HL-60 (cell line): ENCODE measurements around the gene SNRPA1.
A peak's percentile ranks its signal among the peaks of the same experiment; 100 is the strongest.

Experiments
- DNase-seq, 2 experiments: peaks; one replicate each; pipeline ENCODE4 v3.0.0-alpha.2; 2010 to 2020; ENCODE audit warnings: low read depth in 1 of 2, low spot score in 1 of 2
- H3K27ac ChIP-seq: fragments of 250-450 bp; sonication (Bioruptor Pico); replicated peaks from 2 replicates; pipeline ENCODE4 v1.5.1; 2020; ENCODE audit warnings: mild to moderate bottlenecking, moderate library complexity
- H3K27me3 ChIP-seq: fragments of 250-450 bp; sonication (Bioruptor Pico); 2 replicates; pipeline ENCODE4 v1.5.1; 2021; ENCODE audit warnings: mild to moderate bottlenecking, moderate library complexity; ENCODE audit not compliant: insufficient read depth, poor library complexity, severe bottlenecking
- H3K4me3 ChIP-seq: replicated peaks from 2 replicates; pipeline ENCODE4 v1.5.1; 2011; ENCODE audit warnings: mild to moderate bottlenecking, control low read depth, low read length; ENCODE audit not compliant: insufficient read depth
- GABPA ChIP-seq: IDR thresholded peaks from 2 replicates; pipeline ENCODE4 v1.6.1; 2012; ENCODE audit warnings: low read depth
- POLR2AphosphoS5 ChIP-seq: IDR thresholded peaks from 2 replicates; pipeline ENCODE4 v1.6.1; 2012; ENCODE audit warnings: low read depth
- SPI1 ChIP-seq: IDR thresholded peaks from 2 replicates; pipeline ENCODE4 v1.6.1; 2012; ENCODE audit warnings: low read depth, mild to moderate bottlenecking, borderline replicate concordance
- TF ChIP-seq, protein P1 (sequence below): IDR thresholded peaks from 2 replicates; pipeline ENCODE4 v1.6.1; 2012; ENCODE audit warnings: low read depth; ENCODE audit not compliant: insufficient replicate concordance
- TF ChIP-seq, protein P2 (sequence below): IDR thresholded peaks from one replicate; pipeline ENCODE4 v1.5.1; 2011; ENCODE audit warnings: low read length, control low read depth, inconsistent platforms; ENCODE audit not compliant: insufficient read depth

Gene SNRPA1

DNA sequence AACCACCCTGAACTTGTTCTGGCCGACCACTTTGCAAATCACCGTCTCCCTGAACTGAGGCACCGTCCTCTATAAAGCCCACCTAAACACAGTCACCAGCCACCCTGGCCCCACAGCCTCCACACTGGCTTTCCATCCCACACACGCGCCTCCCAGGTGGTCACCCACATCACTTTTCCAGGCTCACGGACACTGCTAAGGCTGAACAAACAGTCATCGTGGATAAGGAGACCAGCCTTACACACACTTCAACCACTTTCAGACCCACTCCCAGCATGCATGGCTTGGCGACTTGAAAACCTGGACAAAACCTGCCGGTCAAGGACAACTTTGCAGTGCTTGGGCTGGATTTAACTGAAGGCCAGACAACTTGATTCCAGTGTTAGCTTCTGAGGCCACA, 51.6 kb downstream of the SNRPA1 start:
- DNase-seq, result no peak
- TF ChIP-seq GABPA (no peak), POLR2AphosphoS5 (0 out of 2 replicates have a peak, but pooled peaks have one; percentile 30)
- Histone ChIP-seq H3K27ac (peak overlapping the region; percentile 83), H3K27me3 (no peaks in the 10 kb centered on the region), H3K4me3 (no peak overlapping the region)

DNA sequence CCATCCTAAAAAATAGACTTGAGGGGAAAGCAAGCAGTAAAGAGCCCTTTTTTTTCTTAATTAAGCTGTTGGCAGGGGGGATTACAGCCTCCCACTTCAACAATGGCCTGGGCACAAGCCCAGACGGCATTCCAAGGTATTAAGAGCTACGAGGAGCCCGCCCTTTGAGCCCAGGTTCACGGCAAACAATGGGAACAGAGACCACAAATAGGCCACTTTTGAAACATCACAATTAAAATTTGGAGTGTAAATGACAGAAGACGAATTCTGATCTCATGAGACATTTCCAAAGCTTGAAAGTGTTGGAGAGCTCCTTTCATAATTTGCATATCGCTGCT, 52.1 kb downstream of the SNRPA1 start:
- H3K27me3 ChIP-seq, result no peaks in the 10 kb centered on the region
- TF ChIP-seq GABPA (no peak), POLR2AphosphoS5 (no peak)
- TF ChIP-seq, protein P1, sequence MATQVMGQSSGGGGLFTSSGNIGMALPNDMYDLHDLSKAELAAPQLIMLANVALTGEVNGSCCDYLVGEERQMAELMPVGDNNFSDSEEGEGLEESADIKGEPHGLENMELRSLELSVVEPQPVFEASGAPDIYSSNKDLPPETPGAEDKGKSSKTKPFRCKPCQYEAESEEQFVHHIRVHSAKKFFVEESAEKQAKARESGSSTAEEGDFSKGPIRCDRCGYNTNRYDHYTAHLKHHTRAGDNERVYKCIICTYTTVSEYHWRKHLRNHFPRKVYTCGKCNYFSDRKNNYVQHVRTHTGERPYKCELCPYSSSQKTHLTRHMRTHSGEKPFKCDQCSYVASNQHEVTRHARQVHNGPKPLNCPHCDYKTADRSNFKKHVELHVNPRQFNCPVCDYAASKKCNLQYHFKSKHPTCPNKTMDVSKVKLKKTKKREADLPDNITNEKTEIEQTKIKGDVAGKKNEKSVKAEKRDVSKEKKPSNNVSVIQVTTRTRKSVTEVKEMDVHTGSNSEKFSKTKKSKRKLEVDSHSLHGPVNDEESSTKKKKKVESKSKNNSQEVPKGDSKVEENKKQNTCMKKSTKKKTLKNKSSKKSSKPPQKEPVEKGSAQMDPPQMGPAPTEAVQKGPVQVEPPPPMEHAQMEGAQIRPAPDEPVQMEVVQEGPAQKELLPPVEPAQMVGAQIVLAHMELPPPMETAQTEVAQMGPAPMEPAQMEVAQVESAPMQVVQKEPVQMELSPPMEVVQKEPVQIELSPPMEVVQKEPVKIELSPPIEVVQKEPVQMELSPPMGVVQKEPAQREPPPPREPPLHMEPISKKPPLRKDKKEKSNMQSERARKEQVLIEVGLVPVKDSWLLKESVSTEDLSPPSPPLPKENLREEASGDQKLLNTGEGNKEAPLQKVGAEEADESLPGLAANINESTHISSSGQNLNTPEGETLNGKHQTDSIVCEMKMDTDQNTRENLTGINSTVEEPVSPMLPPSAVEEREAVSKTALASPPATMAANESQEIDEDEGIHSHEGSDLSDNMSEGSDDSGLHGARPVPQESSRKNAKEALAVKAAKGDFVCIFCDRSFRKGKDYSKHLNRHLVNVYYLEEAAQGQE, result peak; percentile 79
- no peak for DNase-seq
- no peak overlapping the region; the same call in 1 of the 2 replicates for H3K4me3 ChIP-seq
- peak overlapping the region; percentile 83 for H3K27ac ChIP-seq

DNA sequence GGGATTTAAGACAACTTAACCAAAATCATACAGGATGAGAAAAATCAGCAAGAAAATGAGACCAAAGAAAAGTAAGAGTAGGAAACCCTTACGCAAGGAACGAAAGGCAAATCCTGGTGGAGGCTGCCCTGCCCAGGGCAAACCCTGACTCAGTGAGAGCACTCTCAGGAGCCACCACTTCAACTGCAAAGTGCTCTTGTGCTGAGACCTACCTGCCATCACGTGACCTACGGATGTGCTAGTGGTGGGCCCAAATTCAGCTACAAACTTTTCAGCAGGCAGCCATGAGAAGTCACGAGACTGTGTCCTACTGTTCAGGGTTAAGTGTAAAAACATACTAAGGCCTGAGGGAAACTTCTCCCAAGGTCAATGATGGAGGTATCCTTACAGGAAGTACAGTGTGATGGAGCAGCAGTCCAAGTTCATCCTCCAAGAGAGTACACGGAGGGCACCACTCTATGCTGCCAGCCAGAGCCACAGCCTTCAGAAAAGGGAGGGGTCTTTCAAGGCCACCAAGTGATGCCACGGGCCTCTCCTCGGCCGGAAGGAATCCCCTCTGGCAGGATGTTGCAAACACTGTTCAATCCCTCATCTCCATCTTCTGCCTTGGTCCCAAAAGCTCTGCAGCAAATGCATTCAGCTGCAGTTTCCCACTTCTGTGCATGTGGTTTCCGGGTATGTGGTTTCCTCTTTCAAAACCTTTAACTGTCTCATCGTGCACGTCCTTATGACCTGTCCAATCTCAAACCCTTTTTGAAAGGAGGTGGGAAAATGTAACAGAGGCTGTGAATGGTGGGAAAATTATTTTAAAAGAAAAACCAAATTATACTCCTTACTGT, 52.7 kb downstream of the SNRPA1 start:
- Histone ChIP-seq H3K27me3 (no peaks in the 10 kb centered on the region), H3K27ac (peak overlapping the region; percentile 83), H3K4me3 (peak overlapping the region; percentile 30)
- TF ChIP-seq POLR2AphosphoS5, result peak; percentile 89
- TF ChIP-seq, protein P1, result no peak
- TF ChIP-seq SPI1, result peak; percentile 64; the same call in 1 of the 2 replicates
- TF ChIP-seq, protein P2, sequence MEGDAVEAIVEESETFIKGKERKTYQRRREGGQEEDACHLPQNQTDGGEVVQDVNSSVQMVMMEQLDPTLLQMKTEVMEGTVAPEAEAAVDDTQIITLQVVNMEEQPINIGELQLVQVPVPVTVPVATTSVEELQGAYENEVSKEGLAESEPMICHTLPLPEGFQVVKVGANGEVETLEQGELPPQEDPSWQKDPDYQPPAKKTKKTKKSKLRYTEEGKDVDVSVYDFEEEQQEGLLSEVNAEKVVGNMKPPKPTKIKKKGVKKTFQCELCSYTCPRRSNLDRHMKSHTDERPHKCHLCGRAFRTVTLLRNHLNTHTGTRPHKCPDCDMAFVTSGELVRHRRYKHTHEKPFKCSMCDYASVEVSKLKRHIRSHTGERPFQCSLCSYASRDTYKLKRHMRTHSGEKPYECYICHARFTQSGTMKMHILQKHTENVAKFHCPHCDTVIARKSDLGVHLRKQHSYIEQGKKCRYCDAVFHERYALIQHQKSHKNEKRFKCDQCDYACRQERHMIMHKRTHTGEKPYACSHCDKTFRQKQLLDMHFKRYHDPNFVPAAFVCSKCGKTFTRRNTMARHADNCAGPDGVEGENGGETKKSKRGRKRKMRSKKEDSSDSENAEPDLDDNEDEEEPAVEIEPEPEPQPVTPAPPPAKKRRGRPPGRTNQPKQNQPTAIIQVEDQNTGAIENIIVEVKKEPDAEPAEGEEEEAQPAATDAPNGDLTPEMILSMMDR, result no peak
- peak; percentile 57; the same call in 1 of the 2 replicates for TF ChIP-seq GABPA
- DNase-seq, result peak; percentile 76 to 95

DNA sequence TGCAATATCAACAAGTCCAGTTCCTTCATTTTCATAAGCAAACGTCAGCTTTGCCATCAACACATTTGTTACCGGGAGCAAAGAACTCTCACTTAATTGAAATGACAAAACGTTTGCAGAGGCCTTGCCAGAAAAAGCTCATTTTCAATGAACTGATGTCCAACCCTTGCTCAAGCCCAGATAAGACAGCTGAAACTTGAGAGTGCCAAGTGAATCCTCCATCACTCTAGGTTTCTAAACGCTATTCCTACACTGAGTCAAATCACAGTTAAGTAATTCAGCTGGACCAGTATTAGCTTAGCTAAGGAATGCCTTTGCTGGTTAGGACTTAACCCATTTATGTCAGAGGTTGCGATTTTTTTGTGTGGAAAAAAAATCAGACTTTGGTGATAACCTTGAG, 54.7 kb downstream of the SNRPA1 start:
- TF ChIP-seq, protein P1, result no peak
- TF ChIP-seq, protein P2, result no peak
- TF ChIP-seq GABPA, result no peak
- TF ChIP-seq POLR2AphosphoS5, result no peak
- no peak for TF ChIP-seq SPI1
- no peak overlapping the region for H3K4me3 ChIP-seq

More for the DNA sequence above, 54.7 kb downstream of the SNRPA1 start:
- no peaks in the 10 kb centered on the region for H3K27me3 ChIP-seq
- no peak for DNase-seq
- peak overlapping the region; percentile 83 for H3K27ac ChIP-seq
